Parathyroid adenoma (tissue), 2 donors: ENCODE results near the gene IER5.

ENCODE experiments used
- H2AFZ ChIP-seq: fragments of 300-600 bp; sonication (generic); one replicate; pipeline ENCODE4 v1.7.0; 2017; ENCODE audit warnings: antibody characterized with exemption, mild to moderate bottlenecking
- H3K27ac ChIP-seq: fragments of 300-600 bp; sonication (generic); one replicate; pipeline ENCODE4 v1.7.0; 2017
- H3K27me3 ChIP-seq: fragments of 300-600 bp; sonication (generic); one replicate; pipeline ENCODE4 v1.7.0; 2017; ENCODE audit warnings: low read length; ENCODE audit not compliant: control insufficient read depth, insufficient read depth
- H3K36me3 ChIP-seq: fragments of 300-600 bp; sonication (generic); one replicate; pipeline ENCODE4 v1.7.0; 2017; ENCODE audit warnings: low read length; ENCODE audit not compliant: control insufficient read depth, insufficient read depth
- H3K4me1 ChIP-seq: fragments of 300-600 bp; sonication (generic); one replicate; pipeline ENCODE4 v1.7.0; 2017; ENCODE audit warnings: control low read depth
- H3K4me2 ChIP-seq: fragments of 300-600 bp; sonication (generic); one replicate; pipeline ENCODE4 v1.7.0; 2017; ENCODE audit warnings: low read length
- H3K4me3 ChIP-seq: fragments of 300-600 bp; sonication (generic); one replicate; pipeline ENCODE4 v1.7.0; 2017; ENCODE audit warnings: low read depth, low read length
- H3K79me2 ChIP-seq: fragments of 300-600 bp; sonication (generic); one replicate; pipeline ENCODE4 v1.7.0; 2017; ENCODE audit warnings: control low read depth
- H3K9ac ChIP-seq: fragments of 300-600 bp; sonication (generic); one replicate; pipeline ENCODE4 v1.7.0; 2017; ENCODE audit warnings: mild to moderate bottlenecking
- H3K9me3 ChIP-seq: fragments of 300-600 bp; sonication (generic); one replicate; pipeline ENCODE4 v1.7.0; 2017; ENCODE audit warnings: low read length; ENCODE audit not compliant: control insufficient read depth
- TF ChIP-seq, protein P1 (sequence below): fragments of 300-600 bp; sonication (generic); IDR thresholded peaks from one replicate; pipeline ENCODE4 v1.7.0; 2017; ENCODE audit warnings: antibody characterized with exemption, mild to moderate bottlenecking
- donor health status: primary hyperparathyroidism.

IER5 gene

DNA sequence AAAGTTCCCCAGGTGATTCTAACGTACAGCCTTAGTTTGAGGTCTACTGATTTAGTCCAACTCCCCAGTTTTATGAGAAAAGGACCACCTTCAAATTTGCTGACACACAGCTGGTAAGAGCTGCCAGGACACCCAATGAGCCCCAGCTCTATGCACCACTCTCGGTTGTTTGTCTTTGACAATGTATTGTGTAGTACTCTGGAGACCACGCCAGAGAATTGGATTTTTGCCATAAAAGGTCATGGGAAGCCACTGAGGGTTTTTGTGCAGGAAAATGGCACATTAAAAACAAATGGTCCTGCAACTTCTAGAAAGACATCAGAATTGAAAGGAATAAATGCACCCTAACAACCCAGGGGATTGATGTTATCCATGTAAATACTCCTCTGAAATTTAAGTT, 7.1 kb upstream of the IER5 start:
- TF ChIP-seq, protein P1, sequence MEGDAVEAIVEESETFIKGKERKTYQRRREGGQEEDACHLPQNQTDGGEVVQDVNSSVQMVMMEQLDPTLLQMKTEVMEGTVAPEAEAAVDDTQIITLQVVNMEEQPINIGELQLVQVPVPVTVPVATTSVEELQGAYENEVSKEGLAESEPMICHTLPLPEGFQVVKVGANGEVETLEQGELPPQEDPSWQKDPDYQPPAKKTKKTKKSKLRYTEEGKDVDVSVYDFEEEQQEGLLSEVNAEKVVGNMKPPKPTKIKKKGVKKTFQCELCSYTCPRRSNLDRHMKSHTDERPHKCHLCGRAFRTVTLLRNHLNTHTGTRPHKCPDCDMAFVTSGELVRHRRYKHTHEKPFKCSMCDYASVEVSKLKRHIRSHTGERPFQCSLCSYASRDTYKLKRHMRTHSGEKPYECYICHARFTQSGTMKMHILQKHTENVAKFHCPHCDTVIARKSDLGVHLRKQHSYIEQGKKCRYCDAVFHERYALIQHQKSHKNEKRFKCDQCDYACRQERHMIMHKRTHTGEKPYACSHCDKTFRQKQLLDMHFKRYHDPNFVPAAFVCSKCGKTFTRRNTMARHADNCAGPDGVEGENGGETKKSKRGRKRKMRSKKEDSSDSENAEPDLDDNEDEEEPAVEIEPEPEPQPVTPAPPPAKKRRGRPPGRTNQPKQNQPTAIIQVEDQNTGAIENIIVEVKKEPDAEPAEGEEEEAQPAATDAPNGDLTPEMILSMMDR: no peak
- Histone ChIP-seq H3K4me3 (no peak overlapping the region), H3K9ac (no peak overlapping the region), H3K27ac (no peak overlapping the region), H3K9me3 (no peaks in the 10 kb centered on the region), H2AFZ (no peak overlapping the region), H3K4me2 (no peak overlapping the region), H3K36me3 (no peaks in the 10 kb centered on the region), H3K79me2 (no peaks in the 10 kb centered on the region), H3K4me1 (no peaks in the 10 kb centered on the region), H3K27me3 (no peaks in the 10 kb centered on the region)

DNA sequence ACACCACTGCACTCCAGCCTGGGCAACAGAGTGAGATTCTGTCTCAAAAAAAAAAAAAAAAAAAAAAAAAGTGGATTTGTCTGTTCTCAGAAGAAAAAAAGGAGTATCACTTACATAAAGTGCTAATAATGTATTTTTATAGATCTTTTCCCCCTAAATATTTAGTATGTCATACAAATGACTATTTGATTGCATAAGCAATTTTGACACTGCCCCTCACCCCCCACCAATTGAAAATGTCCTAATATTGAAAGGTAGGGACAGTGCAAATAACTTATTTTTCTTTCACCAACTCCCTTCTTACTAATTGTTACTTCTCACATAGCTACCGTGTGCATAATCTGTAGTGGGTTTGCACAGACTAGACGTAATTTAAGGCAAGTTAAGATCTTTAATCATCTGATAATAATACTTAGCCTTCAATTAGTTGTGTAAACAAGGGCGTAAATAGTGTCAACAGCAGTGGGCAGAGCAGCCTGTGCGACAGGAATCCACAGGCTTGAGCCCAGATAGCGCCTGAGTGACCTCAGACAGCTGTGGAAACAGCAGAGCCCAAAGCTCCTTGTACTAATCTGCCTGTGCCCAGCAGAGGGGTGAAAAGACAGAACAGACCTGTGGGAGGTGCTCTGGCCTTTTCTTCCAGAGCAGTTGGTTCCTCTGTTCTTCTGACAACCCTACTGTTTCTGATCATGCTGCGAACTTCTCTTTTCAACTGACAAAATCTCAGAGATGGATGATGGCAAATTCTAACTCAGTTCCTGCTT, 4.5 kb upstream of the IER5 start:
- TF ChIP-seq, protein P1: peak; percentile 37
- Histone ChIP-seq H3K79me2 (no peaks in the 10 kb centered on the region), H3K4me3 (no peak overlapping the region), H3K9me3 (no peaks in the 10 kb centered on the region), H2AFZ (no peak overlapping the region), H3K9ac (no peak overlapping the region), H3K27me3 (no peaks in the 10 kb centered on the region), H3K36me3 (no peaks in the 10 kb centered on the region), H3K4me1 (no peaks in the 10 kb centered on the region), H3K4me2 (no peak overlapping the region), H3K27ac (no peak overlapping the region)

DNA sequence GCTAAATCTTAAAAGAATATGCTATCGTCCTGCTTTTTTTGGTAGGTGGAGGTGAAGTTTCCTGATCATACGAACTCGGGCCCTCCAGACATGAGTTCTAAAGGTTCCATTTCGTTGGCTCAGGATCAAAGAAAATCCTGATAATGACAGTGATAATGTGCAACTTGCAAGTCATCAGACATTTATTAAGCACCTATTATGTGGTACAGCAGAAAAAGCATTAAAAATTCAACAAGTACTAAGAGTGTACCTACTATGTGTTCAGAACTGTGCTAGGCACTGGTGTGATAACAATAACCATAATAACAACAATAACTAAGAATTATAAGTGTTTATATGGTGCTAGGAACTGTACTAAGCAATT, 3.9 kb upstream of the IER5 start:
- Histone ChIP-seq H3K4me3 (no peak overlapping the region), H3K4me2 (no peak overlapping the region), H3K4me1 (no peaks in the 10 kb centered on the region), H3K9ac (no peak overlapping the region), H3K36me3 (no peaks in the 10 kb centered on the region), H3K27ac (no peak overlapping the region), H2AFZ (no peak overlapping the region), H3K79me2 (no peaks in the 10 kb centered on the region), H3K27me3 (no peaks in the 10 kb centered on the region), H3K9me3 (no peaks in the 10 kb centered on the region)
- TF ChIP-seq, protein P1: no peak

DNA sequence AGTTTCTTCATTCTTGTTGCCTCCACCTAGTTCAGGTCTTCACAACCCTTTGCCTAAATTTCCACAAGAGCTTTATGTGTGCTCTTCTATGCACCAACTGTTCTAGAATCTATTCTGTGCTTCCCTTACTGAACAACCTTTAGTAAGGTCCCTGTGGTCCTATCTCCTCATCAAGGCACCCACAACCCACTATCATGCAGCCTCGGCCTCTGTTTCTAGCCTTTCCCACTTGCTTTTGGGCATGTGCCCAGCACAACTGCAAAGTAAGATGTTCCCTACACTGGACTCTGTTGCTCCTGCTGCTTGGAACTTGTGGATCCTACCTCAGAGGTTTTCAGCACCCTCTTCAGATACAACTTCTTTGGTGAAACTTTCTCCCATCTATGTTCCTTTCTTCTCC, 2.4 kb upstream of the IER5 start:
- Histone ChIP-seq H2AFZ (no peak overlapping the region), H3K79me2 (no peaks in the 10 kb centered on the region), H3K9ac (no peak overlapping the region), H3K9me3 (no peaks in the 10 kb centered on the region), H3K4me2 (no peak overlapping the region), H3K36me3 (no peaks in the 10 kb centered on the region), H3K27ac (no peak overlapping the region), H3K4me1 (no peaks in the 10 kb centered on the region), H3K4me3 (no peak overlapping the region), H3K27me3 (no peaks in the 10 kb centered on the region)
- TF ChIP-seq, protein P1: no peak

DNA sequence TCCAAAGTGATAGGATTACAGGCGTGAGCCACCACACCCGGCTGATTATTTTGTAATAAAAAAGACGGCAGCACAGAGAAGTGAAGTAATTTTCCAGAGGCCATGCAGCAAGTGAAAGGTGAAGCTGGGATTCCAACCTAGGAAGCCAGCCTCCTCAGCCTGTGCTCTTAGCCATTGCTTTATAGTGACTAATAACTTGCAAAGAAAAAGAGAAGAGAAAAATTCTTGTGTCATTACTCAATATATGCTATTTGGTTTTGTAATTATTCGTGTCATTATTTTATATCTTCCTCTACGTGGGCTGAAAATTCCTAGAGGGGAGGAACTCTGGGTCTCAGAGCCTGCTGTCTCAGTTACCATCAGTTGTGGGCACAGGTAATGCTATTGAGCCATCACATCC, 1.6 kb upstream of the IER5 start:
- Histone ChIP-seq H2AFZ (no peak overlapping the region), H3K36me3 (no peaks in the 10 kb centered on the region), H3K9me3 (no peaks in the 10 kb centered on the region), H3K4me3 (no peak overlapping the region), H3K4me2 (no peak overlapping the region), H3K4me1 (no peaks in the 10 kb centered on the region), H3K79me2 (peaks cover under 1% of the 10 kb centered on the region), H3K27me3 (no peaks in the 10 kb centered on the region), H3K27ac (no peak overlapping the region), H3K9ac (no peak overlapping the region)
- TF ChIP-seq, protein P1: no peak
